IPS-15b (cell line): Measurements from ENCODE around the gene MTAP.

Source experiments
- H3K27me3 ChIP-seq: one replicate; pipeline ENCODE4 v1.6.1; 2013; ENCODE audit warnings: low read length; ENCODE audit not compliant: control insufficient read depth, insufficient read depth
- H3K36me3 ChIP-seq: one replicate; pipeline ENCODE4 v1.6.1; 2013; ENCODE audit warnings: low read length; ENCODE audit not compliant: control insufficient read depth, insufficient read depth
- H3K4me1 ChIP-seq: one replicate; pipeline ENCODE4 v1.6.1; 2013; ENCODE audit warnings: mild to moderate bottlenecking, low read length; ENCODE audit not compliant: control insufficient read depth, insufficient read depth
- H3K4me3 ChIP-seq: one replicate; pipeline ENCODE4 v1.5.1; 2013; ENCODE audit warnings: low read depth, low read length
- H3K9ac ChIP-seq: one replicate; pipeline ENCODE4 v1.6.1; 2013; ENCODE audit warnings: low read depth, mild to moderate bottlenecking, low read length
- H3K9me3 ChIP-seq: one replicate; pipeline ENCODE4 v1.6.1; 2013; ENCODE audit warnings: mild to moderate bottlenecking, low read length; ENCODE audit not compliant: control insufficient read depth, insufficient read depth

MTAP gene

DNA sequence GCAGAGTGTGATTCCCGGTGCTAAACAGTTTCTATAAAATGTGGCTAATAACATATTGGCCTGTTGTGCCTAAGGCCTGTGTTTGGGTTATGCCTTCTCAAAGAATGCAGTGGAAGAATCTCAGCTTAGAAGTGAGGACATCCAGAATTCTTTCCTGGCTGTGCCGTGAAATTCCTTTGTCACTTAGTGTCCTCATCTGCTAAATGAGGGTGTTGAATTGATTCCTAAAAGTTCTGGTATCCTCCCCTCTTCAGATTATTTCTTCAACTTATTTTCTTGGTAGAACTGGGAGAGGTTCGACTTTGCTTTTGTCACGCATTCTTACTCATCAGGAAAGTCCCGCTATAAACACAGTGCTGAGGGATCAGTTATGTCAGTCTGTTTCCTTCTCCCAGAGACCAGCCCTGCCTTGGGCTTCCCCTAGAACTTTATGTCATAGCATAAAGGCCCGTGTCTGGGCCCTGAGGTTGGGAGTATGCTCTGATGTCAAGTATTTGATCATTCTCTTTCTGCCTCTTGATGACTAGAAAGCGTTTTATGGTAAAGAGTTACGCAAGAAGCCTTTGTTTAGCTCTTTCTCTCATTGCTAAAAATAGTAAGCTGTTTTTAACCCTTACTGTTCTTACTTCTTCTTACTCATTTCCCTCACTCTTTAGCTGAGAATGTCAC lies 29.5 kb downstream of the MTAP start:
- Histone ChIP-seq H3K9me3 (no peaks in the 10 kb centered on the region), H3K9ac (no peak overlapping the region), H3K36me3 (peaks cover 5% of the 10 kb centered on the region), H3K4me1 (no peaks in the 10 kb centered on the region), H3K27me3 (no peaks in the 10 kb centered on the region), H3K4me3 (no peak overlapping the region)

GRCh38 chr9:21833090-21833801 lies 30.8 kb downstream of the MTAP start:
- Histone ChIP-seq H3K27me3 (no peaks in the 10 kb centered on the region), H3K4me3 (no peak overlapping the region), H3K9me3 (no peaks in the 10 kb centered on the region), H3K4me1 (no peaks in the 10 kb centered on the region), H3K9ac (no peak overlapping the region), H3K36me3 (peaks cover 6% of the 10 kb centered on the region)

DNA sequence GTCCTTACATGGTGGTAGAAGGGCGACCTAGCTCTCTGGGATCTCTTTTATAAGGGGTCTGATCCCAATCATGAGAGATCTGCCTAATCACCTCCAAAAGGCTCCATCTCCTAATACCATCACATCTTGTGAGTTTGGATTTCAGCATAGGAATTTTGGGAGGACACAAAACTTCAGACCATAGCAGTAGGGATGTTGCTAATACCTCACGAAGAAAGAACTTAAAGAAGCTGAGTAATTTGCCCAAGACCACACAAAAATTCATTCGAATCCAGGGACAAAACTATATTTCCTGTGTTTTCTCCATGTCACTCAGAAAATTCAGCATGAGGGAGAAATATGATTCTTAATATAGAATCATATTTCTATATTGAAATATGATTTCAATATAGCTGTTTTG lies 32.7 kb downstream of the MTAP start:
- H3K4me3 ChIP-seq, result no peak overlapping the region
- H3K36me3 ChIP-seq, result peaks cover 9% of the 10 kb centered on the region
- no peaks in the 10 kb centered on the region for H3K4me1 ChIP-seq
- no peaks in the 10 kb centered on the region for H3K9me3 ChIP-seq
- H3K27me3 ChIP-seq, result no peaks in the 10 kb centered on the region
- H3K9ac ChIP-seq, result no peak overlapping the region

GRCh38 chr9:21836437-21837161 lies 34.2 kb downstream of the MTAP start:
- no peak overlapping the region for H3K9ac ChIP-seq
- H3K27me3 ChIP-seq, result no peaks in the 10 kb centered on the region
- H3K4me3 ChIP-seq, result no peak overlapping the region
- H3K36me3 ChIP-seq, result peaks cover 21% of the 10 kb centered on the region
- H3K9me3 ChIP-seq, result peaks cover 4% of the 10 kb centered on the region
- H3K4me1 ChIP-seq, result no peaks in the 10 kb centered on the region

GRCh38 chr9:21837501-21837900 lies 35.1 kb downstream of the MTAP start:
- no peaks in the 10 kb centered on the region for H3K27me3 ChIP-seq
- no peak overlapping the region for H3K9ac ChIP-seq
- H3K4me1 ChIP-seq, result no peaks in the 10 kb centered on the region
- no peak overlapping the region for H3K4me3 ChIP-seq
- H3K36me3 ChIP-seq, result peaks cover 22% of the 10 kb centered on the region
- H3K9me3 ChIP-seq, result peaks cover 6% of the 10 kb centered on the region

DNA sequence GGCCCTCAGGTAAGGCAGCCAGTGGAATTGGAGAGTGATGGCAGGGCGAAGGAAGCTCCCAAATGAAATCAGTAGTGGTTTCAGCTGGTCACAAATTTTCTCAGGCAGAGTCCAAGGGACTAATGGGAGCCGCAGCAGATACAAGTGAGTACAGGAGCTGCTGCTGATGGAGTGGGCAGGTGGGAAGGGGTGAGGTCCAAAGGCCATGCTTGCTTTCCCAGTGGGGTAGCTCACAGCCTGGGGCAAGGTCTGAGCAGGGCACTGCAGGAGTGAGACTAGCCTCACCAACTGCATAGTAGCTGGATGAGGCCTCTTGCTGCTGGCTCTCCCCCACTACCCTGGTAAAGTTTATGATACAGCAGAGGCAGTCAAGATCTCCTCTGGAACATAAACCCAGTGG lies 38.2 kb downstream of the MTAP start:
- Histone ChIP-seq H3K4me3 (no peak overlapping the region), H3K9ac (no peak overlapping the region), H3K36me3 (peaks cover 22% of the 10 kb centered on the region), H3K27me3 (no peaks in the 10 kb centered on the region), H3K9me3 (peaks cover 6% of the 10 kb centered on the region), H3K4me1 (no peaks in the 10 kb centered on the region)

GRCh38 chr9:21841133-21841532 lies 38.7 kb downstream of the MTAP start:
- Histone ChIP-seq H3K9ac (no peak overlapping the region), H3K36me3 (peaks cover 22% of the 10 kb centered on the region), H3K4me3 (no peak overlapping the region), H3K9me3 (peaks cover 6% of the 10 kb centered on the region), H3K27me3 (no peaks in the 10 kb centered on the region), H3K4me1 (no peaks in the 10 kb centered on the region)

GRCh38 chr9:21848615-21849014 lies 46.2 kb downstream of the MTAP start:
- Histone ChIP-seq H3K27me3 (no peaks in the 10 kb centered on the region), H3K36me3 (peaks cover 4% of the 10 kb centered on the region), H3K4me1 (no peaks in the 10 kb centered on the region), H3K9ac (no peak overlapping the region), H3K9me3 (peaks cover 4% of the 10 kb centered on the region), H3K4me3 (no peak overlapping the region)

DNA sequence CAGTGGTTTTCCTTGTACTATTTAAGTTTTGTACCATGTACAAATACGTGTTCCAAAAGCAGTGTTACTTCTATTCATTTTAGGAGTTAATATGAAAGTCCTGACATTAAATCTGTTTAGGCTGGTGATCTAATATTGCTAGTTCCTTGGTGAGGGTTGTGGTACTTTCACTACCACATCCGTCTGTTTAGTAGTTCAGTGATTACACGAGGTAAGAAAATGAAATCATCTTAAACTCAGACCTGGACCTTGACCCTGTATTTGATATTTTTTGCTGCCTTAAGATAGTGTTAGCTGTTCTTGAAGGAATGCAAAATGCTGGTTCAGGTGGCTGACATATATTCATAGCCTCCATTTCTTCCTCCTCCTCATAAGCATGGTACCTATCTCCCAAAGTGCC lies 50.3 kb downstream of the MTAP start:
- Histone ChIP-seq H3K27me3 (no peaks in the 10 kb centered on the region), H3K9ac (no peak overlapping the region), H3K9me3 (peaks cover 4% of the 10 kb centered on the region), H3K4me3 (no peak overlapping the region), H3K4me1 (no peaks in the 10 kb centered on the region), H3K36me3 (peaks cover 13% of the 10 kb centered on the region)

DNA sequence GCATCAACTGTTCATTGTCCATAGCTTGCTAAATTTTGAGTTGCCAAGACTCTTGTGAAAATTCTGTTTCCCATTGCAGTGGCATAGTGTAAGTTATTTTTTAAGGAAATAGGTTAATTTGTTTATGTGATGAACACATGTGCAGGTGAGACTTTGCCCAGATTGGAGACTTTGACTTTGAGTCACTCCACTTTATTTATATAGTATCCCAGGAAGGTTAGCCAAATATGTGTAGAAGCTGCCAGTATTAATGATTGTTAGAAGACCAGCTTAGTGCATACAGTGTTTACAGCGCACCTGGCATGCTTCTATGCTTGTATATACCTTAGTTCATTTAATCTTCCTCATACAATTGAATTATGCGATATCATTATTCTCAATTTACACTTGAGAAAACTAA lies 51.0 kb downstream of the MTAP start:
- H3K27me3 ChIP-seq, result no peaks in the 10 kb centered on the region
- H3K9me3 ChIP-seq, result peaks cover 1% of the 10 kb centered on the region
- no peak overlapping the region for H3K4me3 ChIP-seq
- H3K4me1 ChIP-seq, result no peaks in the 10 kb centered on the region
- peaks cover 12% of the 10 kb centered on the region for H3K36me3 ChIP-seq
- no peak overlapping the region for H3K9ac ChIP-seq

GRCh38 chr9:21854119-21854518 lies 51.7 kb downstream of the MTAP start:
- no peaks in the 10 kb centered on the region for H3K9me3 ChIP-seq
- no peaks in the 10 kb centered on the region for H3K27me3 ChIP-seq
- peaks cover 18% of the 10 kb centered on the region for H3K36me3 ChIP-seq
- H3K4me3 ChIP-seq, result no peak overlapping the region
- no peak overlapping the region for H3K9ac ChIP-seq
- H3K4me1 ChIP-seq, result no peaks in the 10 kb centered on the region

DNA sequence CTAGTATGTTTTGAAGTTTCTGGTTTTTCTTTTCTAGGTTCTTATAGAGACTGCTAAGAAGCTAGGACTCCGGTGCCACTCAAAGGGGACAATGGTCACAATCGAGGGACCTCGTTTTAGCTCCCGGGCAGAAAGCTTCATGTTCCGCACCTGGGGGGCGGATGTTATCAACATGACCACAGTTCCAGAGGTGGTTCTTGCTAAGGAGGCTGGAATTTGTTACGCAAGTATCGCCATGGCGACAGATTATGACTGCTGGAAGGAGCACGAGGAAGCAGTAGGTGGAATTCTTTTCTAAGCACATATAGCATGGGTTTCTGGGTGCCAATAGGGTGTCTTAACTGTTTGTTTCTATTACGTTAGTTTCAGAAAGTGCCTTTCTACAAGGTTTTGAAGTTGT lies 52.2 kb downstream of the MTAP start:
- no peaks in the 10 kb centered on the region for H3K4me1 ChIP-seq
- no peaks in the 10 kb centered on the region for H3K9me3 ChIP-seq
- H3K27me3 ChIP-seq, result no peaks in the 10 kb centered on the region
- no peak overlapping the region for H3K4me3 ChIP-seq
- no peak overlapping the region for H3K9ac ChIP-seq
- H3K36me3 ChIP-seq, result peaks cover 19% of the 10 kb centered on the region
